GM19351 (cell line): Measurements from ENCODE around the gene APOL6.

ENCODE experiments used
- ATAC-seq: cut with Tn5 transposase; IDR thresholded peaks from one replicate; pipeline ENCODE4 v1.9.1; 2021; ENCODE audit warnings: mild to moderate bottlenecking, moderate library complexity; ENCODE audit not compliant: unreplicated experiment

The APOL6 gene

DNA sequence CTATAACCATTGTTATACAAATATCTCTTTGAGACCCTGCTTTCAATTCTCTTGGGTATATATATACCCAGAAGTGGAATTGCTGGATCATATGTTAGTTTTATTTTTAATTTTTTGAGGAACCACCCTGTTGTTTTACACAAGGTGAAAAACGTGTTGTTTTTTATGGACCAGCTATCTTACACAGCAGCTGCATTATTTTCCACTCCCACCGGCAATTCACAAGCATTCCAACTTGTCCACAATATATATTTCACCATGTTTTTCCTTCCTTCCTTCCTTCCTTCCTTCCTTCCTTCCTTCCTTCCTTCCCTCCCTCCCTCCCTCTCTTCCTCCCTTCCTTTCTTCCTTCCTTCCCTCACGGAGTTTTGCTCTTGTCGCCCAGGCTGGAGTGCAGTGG is 63.1 kb downstream of the APOL6 start:
- no peak for ATAC-seq

- ATAC-seq: no peak
Observed at GRCh38 chr22:35712672-35713071, 64.4 kb downstream of the APOL6 start.

DNA sequence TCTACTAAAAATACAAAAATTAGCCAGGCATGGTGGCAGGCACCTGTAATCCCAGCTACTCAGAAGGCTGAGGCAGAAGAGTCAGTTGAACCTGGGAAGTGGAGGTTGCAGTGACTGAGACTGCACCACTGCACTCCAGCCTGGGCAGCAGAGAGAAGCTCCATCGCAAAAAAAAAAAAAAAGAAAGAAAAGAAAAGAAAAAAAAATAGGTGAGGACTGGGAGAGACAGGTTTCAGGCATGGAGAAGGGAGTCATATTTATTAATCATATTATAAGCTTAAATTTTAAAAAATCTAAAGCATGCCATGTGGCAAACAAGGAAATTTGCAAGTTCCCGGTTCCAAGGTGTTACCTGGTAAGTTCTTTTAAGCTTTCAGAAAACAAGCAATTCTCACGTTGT is 69.3 kb downstream of the APOL6 start, which contains the start of gene APOL5:
APOL5 (plus strand) TSS at position 301 of the 400 bp plus-strand sequence; CDS start at position 301, 0 bp downstream.
- ATAC-seq: no peak
